Upper lobe of left lung (tissue), 6 donors: Measurements from ENCODE around the gene TMEM203. TPM values are rescaled to one million over a fixed set of nuclear protein-coding genes. Genes with fewer than 3 reads are reported as not detected.

ENCODE experiments used
- ATAC-seq, 2 donors: fragments of 200-7000 bp; cut with Tn5 transposase; one replicate each; pipeline ENCODE4 v1.9.1; 2022; ENCODE audit warnings: mild to moderate bottlenecking in 2 of 2, moderate library complexity in 2 of 2; ENCODE audit not compliant: low FRiP score in 2 of 2
- DNase-seq, 2 donors: peaks; one replicate each; pipeline ENCODE4 v3.0.0-alpha.2; 2019 to 2020
- H3K27ac ChIP-seq, 4 donors: fragments of 200-600 bp; sonication (generic); one replicate each; pipeline ENCODE4 v1.5.1; 2016 to 2019
- H3K27me3 ChIP-seq, 4 donors: fragments of 200-600 bp; sonication (generic); one replicate each; pipeline ENCODE4 v1.5.1; 2017 to 2019
- H3K36me3 ChIP-seq, 4 donors: fragments of 200-600 bp; sonication (generic); one replicate each; pipeline ENCODE4 v1.5.1; 2016 to 2019
- H3K4me1 ChIP-seq, 4 donors: fragments of 200-600 bp; sonication (generic); one replicate each; pipeline ENCODE4 v1.5.1; 2018 to 2019
- H3K4me3 ChIP-seq, 4 donors: fragments of 200-600 bp; sonication (generic); one replicate each; pipeline ENCODE4 v1.5.1; 2017 to 2019; ENCODE audit warnings: mild to moderate bottlenecking in 2 of 4, moderate library complexity in 1 of 4
- H3K9me3 ChIP-seq, 4 donors: fragments of 200-600 bp; sonication (generic); one replicate each; pipeline ENCODE4 v1.5.1; 2018 to 2019
- CTCF ChIP-seq, 6 experiments: fragments of 450-650 bp in 4 of 6; fragments of 200-600 bp in 2 of 6; sonication (generic) in 2 of 6; IDR thresholded peaks; one replicate each; pipeline ENCODE4 v1.5.1; 2016 to 2019; ENCODE audit warnings: antibody characterized with exemption in 6 of 6
- EP300 ChIP-seq, 4 donors: sonication (generic); formaldehyde crosslinking; IDR thresholded peaks; one replicate each; pipeline ENCODE4 v1.5.1; 2017; ENCODE audit warnings: antibody characterized with exemption in 4 of 4, control low read depth in 2 of 4
- POLR2A ChIP-seq, 4 donors: fragments of 450-650 bp; IDR thresholded peaks; one replicate each; pipeline ENCODE4 v1.5.1; 2016 to 2017; ENCODE audit warnings: antibody characterized with exemption in 4 of 4, mild to moderate bottlenecking in 2 of 4
- POLR2AphosphoS5 ChIP-seq, 2 donors: sonication (generic); formaldehyde crosslinking; IDR thresholded peaks; one replicate each; pipeline ENCODE4 v1.5.1; 2017; ENCODE audit warnings: antibody characterized with exemption in 2 of 2
- WGBS, 2 donors: methylation state at CpG; one replicate each; pipeline ENCODE4 v1.1.5; 2017 to 2018; 5-methylcytosine and 5-hydroxymethylcytosine counted together
- total RNA-seq, 6 donors: library from RNA; depleted of rRNA in 4 of 6; stranded (reverse); fragments of >200 nt in 4 of 6; gene quantifications; one replicate each; pipeline versions ENCODE4 v1.1.0 to v1.2.1, GENCODE V29; 2016 to 2021
- donor health status: DM: no; HTN: no; CAD: no; lungs with moderate emphysema.
- donor health status: DM: no; HTN: yes; CAD: no; lungs with severe emphysema.

TMEM203 gene
- total RNA-seq, 6 donors from 2014 or later: 17.8 to 35.5 (median 31.1) TPM

- peak overlapping the region in 2 of 4 donors; percentile 6 to 63 for H3K27ac ChIP-seq
- TF ChIP-seq POLR2AphosphoS5 (IDR thresholded peaks at IDR 0.05) (no peak), EP300 (IDR thresholded peaks at IDR 0.05) (no peak), POLR2A (IDR thresholded peaks at IDR 0.05) (no peak), CTCF (IDR thresholded peaks at IDR 0.05) (no peak)
Observed at GRCh38 chr9:137247916-137248175, 42.4 kb upstream of the TMEM203 start.

GRCh38 chr9:137247135-137247915 is 41.9 kb upstream of the TMEM203 start:
- ATAC-seq (peak; percentile 1 to 71), DNase-seq (peak; percentile 72 to 79)
- Histone ChIP-seq H3K36me3 (peaks cover 9 to 16% (median 13%) of the 10 kb centered on the region in 4 donors), H3K27ac (peak overlapping the region in 3 of 4 donors; percentile 35 to 63 (median 37)), H3K4me1 (peaks cover 12 to 34% (median 18%) of the 10 kb centered on the region in 4 donors), H3K9me3 (no peaks in the 10 kb centered on the region), H3K27me3 (no peaks in the 10 kb centered on the region), H3K4me3 (no peak overlapping the region)
- TF ChIP-seq CTCF (IDR thresholded peaks at IDR 0.05): no peak
- TF ChIP-seq POLR2A (IDR thresholded peaks at IDR 0.05): no peak
- no peak for TF ChIP-seq POLR2AphosphoS5 (IDR thresholded peaks at IDR 0.05)
- no peak for TF ChIP-seq EP300 (IDR thresholded peaks at IDR 0.05)
- 60 to 65% methylated on average over 16 to 20 of the region's 20 CpGs for WGBS, 2 donors

More at GRCh38 chr9:137247916-137248175, 42.4 kb upstream of the TMEM203 start:
- no peak overlapping the region for H3K4me3 ChIP-seq
- peaks cover 7 to 11% (median 8%) of the 10 kb centered on the region in 4 donors for H3K36me3 ChIP-seq
- no peaks in the 10 kb centered on the region for H3K9me3 ChIP-seq
- no peak for ATAC-seq
- peak in 1 of 2 donors; percentile 50 for DNase-seq
- 72 to 88% methylated on average over 6 of the region's 6 CpGs for WGBS, 2 donors
- no peaks in the 10 kb centered on the region for H3K27me3 ChIP-seq
- peaks cover 6 to 29% (median 13%) of the 10 kb centered on the region in 4 donors for H3K4me1 ChIP-seq

- Histone ChIP-seq H3K4me1 (peaks cover 14 to 41% (median 23%) of the 10 kb centered on the region in 4 donors), H3K36me3 (peaks cover 9 to 23% (median 18%) of the 10 kb centered on the region in 4 donors), H3K9me3 (no peaks in the 10 kb centered on the region), H3K27me3 (no peaks in the 10 kb centered on the region), H3K27ac (no peak overlapping the region), H3K4me3 (no peak overlapping the region)
- TF ChIP-seq POLR2AphosphoS5 (IDR thresholded peaks at IDR 0.05): no peak
- TF ChIP-seq CTCF (IDR thresholded peaks at IDR 0.05): no peak
- TF ChIP-seq EP300 (IDR thresholded peaks at IDR 0.05): no peak
- TF ChIP-seq POLR2A (IDR thresholded peaks at IDR 0.05): no peak
- 92 to 93% methylated on average over 8 to 25 of the region's 25 CpGs for WGBS, 2 donors
- ATAC-seq: no peak
- peak in 1 of 2 donors; percentile 56 for DNase-seq
Observed at GRCh38 chr9:137245450-137246421, 40.3 kb upstream of the TMEM203 start.

- no peak for ATAC-seq
- WGBS, 2 donors: 81% methylated on average over 34 of the region's 36 CpGs; no CpG with 5 or more reads in 1 of the 2 donors
Observed at GRCh38 chr9:137244486-137245449, 39.3 kb upstream of the TMEM203 start.

More at GRCh38 chr9:137244486-137245449, 39.3 kb upstream of the TMEM203 start:
- no peak for TF ChIP-seq EP300 (IDR thresholded peaks at IDR 0.05)
- TF ChIP-seq POLR2AphosphoS5 (IDR thresholded peaks at IDR 0.05): no peak
- no peak for TF ChIP-seq POLR2A (IDR thresholded peaks at IDR 0.05)
- no peak for TF ChIP-seq CTCF (IDR thresholded peaks at IDR 0.05)
- Histone ChIP-seq H3K4me1 (peaks cover 16 to 50% (median 27%) of the 10 kb centered on the region in 4 donors), H3K27me3 (no peaks in the 10 kb centered on the region), H3K27ac (no peak overlapping the region), H3K4me3 (no peak overlapping the region), H3K36me3 (peaks cover 9 to 23% (median 18%) of the 10 kb centered on the region in 4 donors), H3K9me3 (no peaks in the 10 kb centered on the region)
- peak in 1 of 2 donors; percentile 71 for DNase-seq
